Stimulated activated CD8-positive, alpha-beta memory T cell treated with anti-CD3 and anti-CD28 coated beads, Interleukin-7, amount 100 ng/mL, for 24 hours (primary cell): ENCODE data around the gene RGS12.

ENCODE experiments used
- DNase-seq: peaks from one replicate; pipeline ENCODE4 v3.0.0-alpha.2; 2020; ENCODE audit warnings: low read depth

RGS12 gene

DNA sequence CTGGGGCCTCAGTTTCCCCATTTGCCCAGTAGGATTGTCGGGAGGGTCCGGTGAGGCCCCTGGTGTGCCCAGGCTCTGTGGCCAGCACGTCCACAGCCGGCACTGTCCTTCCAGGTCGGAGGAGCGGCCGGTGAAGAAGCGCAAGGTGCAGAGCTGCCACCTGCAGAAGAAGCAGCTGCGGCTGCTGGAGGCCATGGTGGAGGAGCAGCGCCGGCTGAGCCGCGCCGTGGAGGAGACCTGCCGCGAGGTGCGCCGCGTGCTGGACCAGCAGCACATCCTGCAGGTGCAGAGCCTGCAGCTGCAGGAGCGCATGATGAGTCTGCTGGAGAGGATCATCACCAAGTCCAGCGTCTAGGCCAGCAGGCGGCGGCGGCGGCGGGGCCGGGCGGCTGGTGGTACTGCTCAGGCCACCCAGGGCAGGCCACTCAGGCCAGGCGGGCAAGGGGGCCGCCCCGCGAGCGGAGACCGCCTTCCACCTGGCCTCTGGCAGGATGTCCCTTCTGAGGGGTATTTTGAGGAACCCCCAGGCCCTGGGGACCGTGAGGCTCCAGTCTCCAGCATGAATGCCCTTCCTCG is 37.1 kb upstream of the RGS12 start:
- no peak for DNase-seq

DNA sequence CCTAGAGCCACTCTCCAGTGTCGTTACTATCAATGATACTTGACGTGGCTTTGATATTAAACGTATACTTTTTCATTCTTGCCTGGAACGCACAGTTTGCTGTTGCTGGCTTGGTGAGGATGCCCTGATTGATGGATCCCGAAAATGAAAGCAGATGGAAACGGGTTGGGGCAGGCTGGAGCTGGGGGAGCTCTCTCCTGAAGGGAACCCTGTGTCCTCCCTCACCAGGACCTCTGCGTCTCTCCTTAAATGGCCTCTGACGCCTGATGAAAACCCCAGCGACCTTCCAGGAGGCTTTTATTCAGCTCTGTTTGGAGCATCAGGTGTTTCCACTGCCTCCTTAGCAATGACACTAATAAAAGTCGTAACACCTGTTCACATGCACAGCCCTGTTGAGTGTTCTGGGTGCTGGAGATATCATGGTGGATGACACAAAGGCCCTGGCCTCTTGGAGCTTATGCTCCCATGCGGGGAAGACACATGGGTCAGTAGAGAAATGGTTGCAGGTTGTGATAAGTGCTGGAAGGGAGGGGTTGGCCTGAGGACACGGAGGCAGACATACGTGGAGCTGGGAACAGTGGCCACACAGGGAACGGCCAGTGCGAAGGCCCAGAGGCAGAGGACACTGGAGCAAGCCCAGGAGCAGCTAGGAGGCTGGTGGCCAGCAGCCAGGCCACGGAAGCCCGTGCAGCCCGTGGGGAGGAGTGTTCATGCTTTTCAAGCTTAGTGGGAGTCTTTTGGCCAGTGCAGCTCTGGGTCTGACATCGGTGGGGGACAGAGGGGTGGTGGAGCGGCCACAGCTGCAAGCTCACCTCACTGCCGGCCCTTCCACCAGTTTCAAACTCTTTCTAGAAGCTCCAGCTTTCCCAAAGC is 36.4 kb upstream of the RGS12 start:
- DNase-seq, result no peak

DNA sequence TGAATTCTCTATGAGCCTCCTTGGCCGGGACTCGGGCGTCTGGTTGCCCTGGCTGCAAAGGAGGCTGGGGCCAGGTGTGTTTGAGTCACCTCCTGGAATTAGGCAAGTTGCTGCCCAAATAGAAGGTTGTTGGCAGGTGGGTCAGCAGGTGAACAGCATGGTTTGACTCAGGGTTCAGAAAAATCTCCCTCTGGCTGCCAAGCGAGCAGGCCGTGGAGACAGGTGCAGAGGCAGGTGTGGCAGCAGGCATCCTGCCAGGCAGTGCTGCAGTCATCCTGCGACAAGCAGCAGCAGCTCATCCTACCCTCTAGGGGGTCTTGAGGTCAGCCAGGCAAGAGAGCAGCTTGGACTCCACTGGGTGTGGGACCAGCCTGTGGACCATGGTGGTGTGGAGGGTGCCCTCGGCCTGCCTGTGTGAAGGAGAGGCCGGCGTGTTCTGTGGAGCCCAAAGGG is 35.7 kb upstream of the RGS12 start:
- DNase-seq, result no peak

DNA sequence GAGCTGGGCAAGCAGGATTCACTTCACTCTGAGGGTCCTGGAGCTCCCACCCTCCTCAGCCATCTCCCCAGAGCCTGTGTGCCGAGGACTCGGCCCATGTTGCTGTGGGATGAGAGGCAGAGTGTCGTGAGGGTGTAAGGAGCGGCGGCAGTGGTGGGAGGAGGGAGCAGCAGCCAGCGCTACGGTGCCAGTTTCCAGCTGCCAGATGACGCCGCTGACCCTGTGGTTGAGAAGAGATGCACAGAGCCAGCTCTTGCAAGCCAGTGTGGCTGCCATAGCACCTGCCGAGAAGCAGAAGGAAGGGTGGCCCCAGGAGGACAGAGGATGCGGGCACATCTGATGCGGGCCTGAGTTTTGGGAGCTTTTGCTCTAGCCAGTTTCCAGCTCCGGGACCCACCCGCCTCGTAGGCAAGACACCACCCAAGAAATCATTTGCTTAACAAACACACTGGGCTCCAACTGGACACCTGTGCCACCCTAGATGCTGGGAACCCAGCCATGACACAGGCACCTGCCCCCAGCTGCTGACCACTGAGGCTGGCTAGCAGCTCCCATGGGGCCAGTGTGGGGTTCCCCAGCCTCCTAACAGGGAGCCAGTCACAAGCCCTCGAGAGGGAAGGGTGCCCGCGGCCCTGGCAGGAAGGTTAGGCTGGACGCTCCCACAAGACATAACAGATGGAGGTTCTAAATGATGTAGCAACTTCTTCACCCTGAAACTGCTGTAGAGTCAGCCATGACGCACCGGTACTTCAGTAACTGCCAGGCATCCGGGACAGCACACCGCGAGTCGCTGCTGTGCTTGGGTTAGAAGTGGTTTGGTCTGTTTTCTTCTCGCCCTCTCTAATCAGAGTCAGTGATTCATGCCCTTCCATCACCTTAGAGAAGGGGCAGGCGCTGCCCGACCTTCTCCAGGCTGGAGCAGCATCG is 35.0 kb upstream of the RGS12 start:
- DNase-seq, result no peak

DNA sequence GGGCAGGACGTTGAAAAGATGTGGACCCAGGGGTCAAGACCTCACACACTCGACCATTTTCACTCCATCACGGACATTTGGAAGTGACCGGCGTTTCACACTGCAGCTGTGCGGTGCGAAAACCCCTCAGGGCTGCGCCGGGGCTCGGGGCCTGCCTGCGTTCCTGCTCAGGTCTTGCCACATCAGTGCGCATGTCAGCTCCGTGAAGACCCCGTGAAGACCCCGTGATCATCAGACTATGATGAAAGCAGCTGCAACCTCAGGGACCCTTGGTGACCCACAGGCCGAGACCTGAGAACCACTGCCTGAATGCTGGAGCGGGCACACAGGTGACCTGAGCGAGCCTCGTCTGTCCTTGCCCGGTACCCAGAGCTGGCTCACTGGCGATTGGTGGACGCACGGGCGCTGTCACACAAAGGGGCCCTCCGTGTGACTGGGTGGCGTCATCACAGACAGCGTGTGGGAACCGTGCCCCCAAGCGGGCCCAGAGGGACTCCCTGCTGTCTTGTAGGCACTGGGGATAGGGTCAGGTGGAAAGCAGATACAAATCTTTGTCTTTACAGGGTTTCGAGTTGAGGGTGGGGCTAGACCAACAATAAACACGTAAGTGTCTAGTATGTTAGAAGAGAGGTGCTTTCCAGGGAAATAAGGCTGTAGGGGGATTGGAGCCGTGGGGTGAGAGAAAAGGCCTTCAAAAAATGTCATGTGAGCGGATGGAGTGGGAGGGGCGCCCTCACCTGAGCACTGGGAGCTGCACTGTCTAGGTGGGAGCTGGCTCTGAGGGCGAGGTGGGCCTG is 31.2 kb upstream of the RGS12 start:
- no peak for DNase-seq

DNA sequence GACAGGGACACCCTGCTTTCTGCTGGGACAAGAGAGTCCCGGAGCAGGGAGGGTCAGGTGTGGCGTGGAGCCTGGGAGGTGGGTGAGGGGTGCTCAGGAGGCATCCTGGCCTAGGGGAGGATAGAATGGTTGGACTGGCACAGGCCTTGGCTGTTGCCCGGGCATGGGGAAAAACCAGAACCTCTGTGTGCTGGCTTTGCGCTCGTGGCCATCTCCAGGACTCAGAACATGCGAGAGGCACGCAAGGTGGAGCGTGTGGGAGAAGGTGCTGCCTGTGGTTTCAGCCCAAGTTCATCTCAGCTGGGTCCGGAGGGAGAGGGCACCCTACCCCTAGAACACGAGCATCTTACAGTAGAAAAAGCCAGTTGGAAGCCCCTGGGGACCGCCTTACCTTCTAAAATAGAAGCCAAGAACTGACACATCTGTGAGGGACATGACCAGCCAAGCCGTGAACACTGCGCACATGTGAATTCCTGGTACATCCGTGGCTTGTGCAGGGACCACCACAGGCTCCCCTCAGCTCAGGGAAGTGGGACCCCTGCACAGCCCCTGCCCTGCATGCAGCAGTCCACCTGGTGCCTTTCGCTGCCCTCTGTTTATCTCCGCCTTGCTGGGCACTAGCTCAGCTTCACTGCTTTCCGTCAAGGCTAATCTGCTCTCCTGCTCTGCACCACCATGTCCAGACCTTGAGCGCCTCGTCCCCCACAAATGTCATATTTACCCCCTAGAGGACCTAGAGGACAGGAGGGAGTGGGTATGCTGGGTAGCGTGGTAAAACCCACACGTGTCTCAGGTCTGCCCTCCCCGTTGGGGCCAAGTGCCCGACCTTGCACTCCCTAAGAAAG is 30.4 kb upstream of the RGS12 start:
- DNase-seq, result no peak

DNA sequence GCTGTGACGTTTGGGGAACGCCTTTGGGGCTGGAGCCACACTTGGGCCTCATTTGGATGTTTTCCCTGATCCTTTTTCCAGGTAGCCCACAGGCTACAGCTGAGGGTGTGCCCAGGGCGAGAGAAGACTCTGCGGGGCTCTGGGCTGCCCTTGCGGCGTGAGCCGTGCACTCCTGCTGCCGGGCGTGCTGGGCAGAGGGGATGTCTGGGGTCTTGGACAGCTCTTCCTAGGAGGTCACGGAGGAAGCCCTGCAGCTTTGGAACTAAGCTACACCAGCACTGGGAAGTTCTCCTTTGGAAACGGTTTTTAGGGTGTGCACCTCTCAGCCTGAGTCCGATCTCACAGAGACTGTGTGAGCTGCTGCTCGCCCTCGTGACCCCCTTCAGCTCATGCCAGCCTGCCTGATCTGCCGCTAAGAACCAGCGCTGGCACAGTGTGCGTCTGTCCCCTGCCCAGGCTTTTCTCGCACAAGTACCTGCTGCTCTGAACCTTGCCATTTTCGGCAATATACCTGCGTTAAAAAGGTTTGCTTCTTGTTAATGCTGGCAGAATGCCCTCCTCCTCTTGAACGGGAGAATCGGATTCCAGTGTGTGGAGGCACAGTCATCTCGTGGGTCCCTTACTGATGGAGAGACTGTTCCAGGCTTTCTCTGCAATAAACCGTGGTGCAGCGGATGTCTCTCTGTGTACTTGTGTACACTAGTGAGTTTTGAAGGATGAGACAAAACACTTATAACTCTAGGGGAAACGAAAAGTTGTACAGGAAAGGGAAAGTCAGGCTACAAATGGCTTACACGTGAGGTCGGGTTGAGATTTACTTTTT is 29.6 kb upstream of the RGS12 start:
- DNase-seq, result no peak

DNA sequence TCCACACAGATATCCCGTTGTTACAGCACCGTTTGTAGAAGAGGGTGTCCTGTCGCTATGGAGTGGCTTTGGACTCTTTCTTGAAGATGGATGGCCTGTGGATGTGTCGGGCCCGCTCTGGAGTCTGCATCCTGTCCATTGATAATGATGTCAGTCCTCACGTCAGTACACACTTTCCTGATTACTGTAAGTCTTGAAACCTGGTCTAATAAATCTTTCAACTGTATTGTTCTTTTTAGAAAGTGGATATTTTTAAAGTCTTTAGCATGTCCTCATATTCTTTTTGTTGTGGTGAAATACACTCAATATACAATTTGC is 29.0 kb upstream of the RGS12 start:
- DNase-seq, result no peak

DNA sequence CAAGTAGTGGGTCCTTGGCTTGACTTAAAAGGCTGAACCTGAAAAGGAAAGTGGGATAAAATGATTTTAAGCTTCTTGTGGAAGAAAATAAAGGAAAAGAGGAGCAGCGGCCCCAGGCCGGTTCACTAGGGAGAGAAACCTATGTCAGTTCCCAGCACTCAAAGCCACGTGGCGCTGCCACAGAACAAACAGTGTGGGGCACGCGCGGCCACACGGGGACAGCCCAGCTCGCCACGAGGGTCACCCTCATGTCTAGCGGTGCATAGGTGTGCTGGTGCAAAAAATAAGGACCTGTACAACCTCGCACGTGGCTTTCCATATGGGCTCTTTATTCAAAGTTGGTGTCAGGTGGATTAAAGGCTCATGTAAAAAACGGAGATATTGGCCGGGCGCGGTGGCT is 26.7 kb upstream of the RGS12 start:
- no peak for DNase-seq

DNA sequence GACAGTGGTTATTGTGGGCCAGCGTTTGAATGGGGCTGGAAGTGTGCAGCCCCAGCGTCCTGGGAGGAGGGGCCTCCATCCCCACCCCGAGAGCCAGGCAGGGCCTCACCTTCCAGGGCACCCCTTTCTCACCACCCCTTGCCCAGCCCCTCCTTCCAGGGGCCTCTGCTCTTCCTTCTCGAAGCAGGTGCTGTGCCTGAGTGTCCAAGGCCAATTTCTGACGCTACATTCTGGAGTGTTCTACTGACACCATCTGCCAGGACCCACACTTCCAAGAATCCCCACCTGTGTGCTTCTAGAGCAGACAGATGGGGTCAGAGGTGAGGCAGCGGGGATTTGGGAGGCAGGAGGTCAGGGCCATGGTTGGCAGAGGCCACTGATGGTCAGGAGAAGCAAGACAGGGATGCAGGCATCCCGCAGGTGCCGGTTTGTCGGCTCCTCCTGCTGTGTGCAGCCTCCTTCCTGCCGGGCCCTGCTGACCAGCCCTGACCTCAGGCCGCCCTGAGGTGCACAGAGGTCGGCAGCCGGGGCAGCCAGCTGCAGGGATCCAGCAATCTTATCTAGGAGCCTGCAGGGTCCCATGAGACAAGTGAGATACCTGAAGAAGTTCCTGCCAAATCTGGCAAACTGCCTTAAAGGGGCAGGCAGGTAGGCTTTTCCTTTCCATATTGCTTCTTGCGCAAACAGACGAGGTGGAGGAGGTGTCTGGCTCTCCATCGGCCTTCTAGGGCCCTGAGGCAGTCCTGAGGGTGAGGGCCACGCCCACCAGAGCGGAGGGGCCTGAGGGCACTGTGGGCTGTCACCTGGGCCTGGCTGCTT is 25.0 kb upstream of the RGS12 start:
- DNase-seq, result no peak

DNA sequence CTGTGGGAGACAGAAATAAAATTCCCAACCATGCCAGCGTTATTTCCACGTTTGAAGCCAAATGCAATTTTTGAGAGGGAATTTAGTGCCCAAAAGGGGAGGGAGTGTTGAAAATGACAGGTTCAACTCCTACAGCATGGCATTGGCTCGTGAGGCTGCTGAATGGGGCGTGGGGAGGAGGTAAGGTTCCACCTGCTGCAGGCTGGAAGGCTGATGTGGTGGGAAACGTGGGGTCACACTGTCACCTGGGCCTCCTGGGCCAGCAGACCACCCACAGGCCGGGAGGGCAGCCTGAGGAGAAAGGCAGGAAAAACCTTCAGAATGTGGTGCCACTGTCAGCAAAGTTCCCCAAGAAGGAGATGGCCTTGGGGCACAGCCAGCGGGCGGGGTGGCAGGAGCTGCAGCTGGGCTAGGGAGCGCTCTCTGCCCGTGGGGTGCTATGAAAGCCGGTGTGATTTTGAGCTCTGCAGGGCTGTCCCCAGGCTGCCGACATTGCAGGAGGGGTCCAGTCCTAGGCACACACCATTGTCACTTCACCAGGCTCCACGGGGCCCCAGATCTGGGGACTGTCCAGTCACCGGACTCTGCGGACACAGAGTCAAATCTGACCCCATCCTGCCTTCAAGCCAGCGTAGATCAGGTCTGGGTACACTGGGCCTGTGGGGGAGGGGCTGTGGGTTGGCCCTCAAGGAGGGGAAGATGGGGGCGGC is 24.3 kb upstream of the RGS12 start:
- DNase-seq, result no peak

DNA sequence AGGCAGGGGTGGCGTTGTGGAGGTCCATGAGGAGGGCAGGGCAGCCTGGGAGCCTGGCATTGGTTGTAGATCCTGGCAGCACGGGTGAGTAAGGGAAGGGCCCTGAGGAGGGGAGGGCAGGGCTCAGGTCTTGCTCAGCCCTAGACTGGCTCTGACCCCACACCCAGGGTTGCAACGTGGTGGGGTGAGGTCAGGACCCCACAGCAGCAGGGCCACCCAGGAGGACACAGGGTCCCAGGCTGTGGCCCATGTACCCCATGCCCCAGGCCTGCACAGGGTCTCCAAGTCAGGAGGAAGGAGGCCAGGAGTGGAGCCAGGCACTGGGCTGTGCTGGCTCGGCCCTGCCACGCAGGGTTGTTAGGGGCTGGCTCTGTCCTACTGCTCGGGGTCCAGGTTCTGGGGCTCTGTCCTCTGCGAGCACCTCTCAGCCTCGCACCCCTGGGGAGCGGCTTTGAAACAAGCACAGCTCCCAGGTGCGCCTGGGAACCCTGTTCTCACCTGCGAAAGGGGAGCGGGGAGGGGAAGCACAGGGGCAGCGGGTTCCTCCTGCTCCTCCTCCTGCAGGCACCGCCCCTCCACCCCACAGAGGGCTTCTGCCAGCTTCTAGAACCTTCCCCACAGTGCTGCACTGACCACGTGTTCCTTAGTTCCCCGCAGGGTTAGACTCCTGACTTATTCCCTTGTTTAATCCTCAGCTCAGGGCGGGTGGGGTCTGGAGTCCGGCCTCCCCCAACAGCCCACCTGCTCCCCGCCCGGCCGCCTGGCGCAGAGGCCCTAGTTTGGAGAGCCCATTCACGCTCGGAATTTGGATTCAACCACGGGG is 23.5 kb upstream of the RGS12 start:
- DNase-seq, result no peak

DNA sequence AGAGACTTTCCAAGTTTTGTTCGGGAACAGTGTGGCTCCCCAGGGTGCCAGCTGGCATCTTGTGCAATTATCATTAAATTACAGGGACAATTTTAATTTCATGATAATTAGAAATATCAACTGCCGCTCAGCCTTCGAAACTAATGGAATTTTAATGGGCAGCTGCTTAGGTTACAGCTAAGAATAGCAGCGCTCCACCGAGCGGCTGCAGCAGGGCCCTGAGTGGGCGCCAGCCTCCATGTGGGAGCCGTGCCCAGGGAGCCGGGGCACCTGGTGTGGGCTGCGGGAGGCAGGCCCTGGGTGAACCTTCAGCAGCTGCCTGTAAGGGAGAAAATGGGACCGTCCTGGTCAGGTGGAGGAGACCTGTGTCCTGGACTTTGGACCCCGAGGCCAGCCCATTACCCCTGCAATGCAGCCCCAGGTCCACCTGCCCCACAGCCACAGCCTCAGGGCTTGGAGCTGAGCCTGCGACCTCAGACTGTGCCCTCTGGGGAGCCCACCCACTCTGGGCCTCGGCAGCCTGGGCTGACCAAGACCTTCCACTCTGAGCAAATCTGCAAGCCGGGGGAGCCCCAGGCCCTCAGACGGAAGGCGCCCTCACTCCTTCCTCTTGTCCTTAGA is 22.7 kb upstream of the RGS12 start:
- no peak for DNase-seq

DNA sequence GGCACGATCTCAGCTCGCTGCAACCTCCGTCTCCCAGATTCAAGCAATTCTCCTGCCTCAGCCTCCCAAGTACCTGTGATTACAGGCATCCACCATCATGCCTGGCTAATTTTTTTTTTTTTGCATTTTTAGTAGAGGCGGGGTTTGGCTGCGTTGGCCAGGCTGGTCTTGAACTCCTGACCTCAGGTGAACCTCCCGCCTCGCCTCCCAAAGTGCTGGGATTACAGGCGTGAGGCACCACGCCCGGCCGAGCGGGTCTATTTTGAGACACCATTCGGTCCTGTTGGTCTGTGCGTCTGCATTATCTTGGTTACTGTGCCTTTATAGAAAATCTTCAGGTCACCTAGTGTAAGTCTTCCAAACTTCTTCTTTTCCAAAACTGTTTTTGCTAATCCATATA is 21.7 kb upstream of the RGS12 start:
- no peak for DNase-seq

DNA sequence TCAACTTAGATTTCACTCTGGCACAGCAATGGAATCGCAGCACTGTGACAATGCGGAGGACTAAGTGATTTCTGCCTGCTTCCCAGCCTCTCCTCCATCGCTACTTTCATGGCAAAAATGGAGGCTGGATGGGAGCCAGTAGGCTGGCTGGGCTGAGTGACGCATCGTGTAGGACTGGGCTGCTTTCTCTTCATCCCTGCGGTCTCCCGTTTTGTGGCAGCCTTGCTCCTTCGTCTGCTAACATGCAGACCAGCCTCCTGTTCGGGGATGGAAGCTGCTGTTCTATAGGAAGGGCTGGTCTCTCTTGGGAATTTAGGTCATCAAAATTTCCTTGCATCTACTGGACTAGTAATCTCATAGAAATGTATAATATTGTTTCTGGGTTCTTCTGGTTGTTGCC is 15.8 kb upstream of the RGS12 start:
- DNase-seq, result no peak

DNA sequence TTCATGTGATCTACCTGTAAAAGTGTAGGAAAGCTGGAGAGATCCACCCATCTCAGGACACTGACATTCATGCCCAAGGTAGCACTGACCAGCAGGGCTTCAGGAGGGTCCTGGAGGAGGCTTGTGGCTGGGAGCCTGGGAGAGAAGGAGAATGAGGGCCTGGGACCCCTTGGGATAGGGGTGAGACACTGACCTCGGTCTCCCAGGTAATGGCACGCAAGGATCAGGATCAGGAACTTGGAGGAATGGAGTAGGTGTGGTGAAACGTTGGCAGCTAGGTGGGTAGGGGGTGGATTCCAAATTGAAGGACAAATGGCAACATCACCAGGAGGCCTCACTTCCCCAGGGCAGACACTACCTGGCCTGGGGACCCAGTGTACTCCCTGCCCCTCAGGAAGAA is 12.4 kb upstream of the RGS12 start:
- no peak for DNase-seq

DNA sequence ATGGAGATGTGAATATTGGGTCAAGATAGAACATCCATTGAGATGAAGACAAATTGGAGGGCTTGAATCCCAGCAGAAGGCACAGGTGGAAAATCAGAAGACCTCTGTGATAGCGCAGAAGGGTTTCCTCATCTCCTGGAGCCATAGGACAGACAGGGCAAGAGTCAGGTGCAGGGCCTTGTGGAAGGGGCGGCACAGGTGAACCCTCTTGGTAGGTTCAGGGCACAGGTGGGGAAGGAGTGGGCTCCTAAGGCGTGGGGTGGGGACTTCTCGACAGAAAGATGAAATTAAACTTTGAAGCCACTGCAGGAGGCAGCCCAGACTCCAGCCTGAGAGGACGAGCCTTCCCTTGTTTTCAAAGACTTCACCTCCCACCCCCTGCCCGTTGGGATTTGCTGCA is 9.3 kb upstream of the RGS12 start:
- DNase-seq, result no peak
